ENCODE measurements around the gene CEP85L.

GRCh38 chr6:118558464-118559217 lies 92.8 kb downstream of the CEP85L start:
- TF ChIP-seq, protein P1, sequence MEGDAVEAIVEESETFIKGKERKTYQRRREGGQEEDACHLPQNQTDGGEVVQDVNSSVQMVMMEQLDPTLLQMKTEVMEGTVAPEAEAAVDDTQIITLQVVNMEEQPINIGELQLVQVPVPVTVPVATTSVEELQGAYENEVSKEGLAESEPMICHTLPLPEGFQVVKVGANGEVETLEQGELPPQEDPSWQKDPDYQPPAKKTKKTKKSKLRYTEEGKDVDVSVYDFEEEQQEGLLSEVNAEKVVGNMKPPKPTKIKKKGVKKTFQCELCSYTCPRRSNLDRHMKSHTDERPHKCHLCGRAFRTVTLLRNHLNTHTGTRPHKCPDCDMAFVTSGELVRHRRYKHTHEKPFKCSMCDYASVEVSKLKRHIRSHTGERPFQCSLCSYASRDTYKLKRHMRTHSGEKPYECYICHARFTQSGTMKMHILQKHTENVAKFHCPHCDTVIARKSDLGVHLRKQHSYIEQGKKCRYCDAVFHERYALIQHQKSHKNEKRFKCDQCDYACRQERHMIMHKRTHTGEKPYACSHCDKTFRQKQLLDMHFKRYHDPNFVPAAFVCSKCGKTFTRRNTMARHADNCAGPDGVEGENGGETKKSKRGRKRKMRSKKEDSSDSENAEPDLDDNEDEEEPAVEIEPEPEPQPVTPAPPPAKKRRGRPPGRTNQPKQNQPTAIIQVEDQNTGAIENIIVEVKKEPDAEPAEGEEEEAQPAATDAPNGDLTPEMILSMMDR (IDR thresholded peaks at IDR 0.05), result no peak
- no peak for TF ChIP-seq POLR2A (IDR thresholded peaks at IDR 0.05)
